ENCODE results near the gene PDCL3. TPM values are rescaled to one million over a fixed set of nuclear protein-coding genes. Genes with fewer than 3 reads are reported as not detected.
A peak's percentile ranks its signal among the peaks of the same experiment; 100 is the strongest.

Gene PDCL3
- total RNA-seq, 1 experiment from 2014 or later, result 24.2 TPM

GRCh38 chr2:100606726-100607343 lies 44.0 kb downstream of the PDCL3 start:
- ChIA-PET CTCF (interaction anchor here (0.5 to 8.3 kb wide), 43 partner anchors 9 to 782 kb away, joined by 3 to 109 read pairs (median 3); partner anchors contain the start of gene RPL31), POLR2A (interaction anchor here (0.5 to 1.2 kb wide), 4 partner anchors 325 to 1986 kb away, joined by 3 to 5 read pairs (median 4); partner anchors contain the start of gene RPL31)
- no peaks in the 10 kb centered on the region for H3K27me3 Mint-ChIP-seq (ENCODE audit: insufficient read depth, unreplicated experiment)
- H3K4me1 Mint-ChIP-seq (ENCODE audit: insufficient read depth, unreplicated experiment), result peaks cover 5% of the 10 kb centered on the region
- peak; percentile 79 for TF ChIP-seq CTCF (IDR thresholded peaks at IDR 0.05; ENCODE audit: unreplicated experiment)
- H3K27ac Mint-ChIP-seq (ENCODE audit: low read depth, unreplicated experiment), result no peak overlapping the region
- H3K36me3 Mint-ChIP-seq (ENCODE audit: insufficient read depth, unreplicated experiment), result no peaks in the 10 kb centered on the region
- H3K4me3 Mint-ChIP-seq (ENCODE audit: unreplicated experiment), result no peak overlapping the region
- no peaks in the 10 kb centered on the region for H3K9me3 Mint-ChIP-seq (ENCODE audit: unreplicated experiment)
- BruUV-seq (replicated peaks), result no TSS peak
- peak; percentile 47 for DNase-seq (ENCODE audit: unreplicated experiment)
- intact Hi-C loops (cut with micrococcal nuclease), result loop anchor here (2.0 to 5.0 kb wide), 2 partner anchors 395 to 598 kb away; partner anchors contain the start of gene RPL31

- Mint-ChIP-seq H3K4me3 (ENCODE audit: unreplicated experiment) (no peak overlapping the region), H3K27me3 (ENCODE audit: insufficient read depth, unreplicated experiment) (peaks cover 13% of the 10 kb centered on the region), H3K27ac (ENCODE audit: low read depth, unreplicated experiment) (no peak overlapping the region), H3K9me3 (ENCODE audit: unreplicated experiment) (no peaks in the 10 kb centered on the region), H3K36me3 (ENCODE audit: insufficient read depth, unreplicated experiment) (no peaks in the 10 kb centered on the region), H3K4me1 (ENCODE audit: insufficient read depth, unreplicated experiment) (peaks cover 5% of the 10 kb centered on the region)
- DNase-seq (ENCODE audit: unreplicated experiment), result peak; percentile 61
- no TSS peak for BruUV-seq (replicated peaks)
- intact Hi-C loops (cut with micrococcal nuclease), result loop anchor here (1.0 to 2.0 kb wide), 3 partner anchors 120 to 375 kb away; no protein-coding TSS in a partner anchor
- TF ChIP-seq CTCF (IDR thresholded peaks at IDR 0.05; ENCODE audit: unreplicated experiment), result peak; percentile 67
- CTCF ChIA-PET, result interaction anchor here (0.5 to 8.3 kb wide), 38 partner anchors 9 to 634 kb away, joined by 3 to 109 read pairs (median 4); partner anchors contain the start of gene TBC1D8
- POLR2A ChIA-PET, result interaction anchor here (0.8 to 2.0 kb wide), 5 partner anchors 72 to 392 kb away, joined by 3 to 9 read pairs (median 3); partner anchors contain the start of gene RPL31
These were observed 47.6 kb downstream of the PDCL3 start for GRCh38 chr2:100610381-100610831.

GRCh38 chr2:100611079-100612029 lies 48.6 kb downstream of the PDCL3 start:
- no TSS peak for BruUV-seq (replicated peaks)
- Mint-ChIP-seq H3K4me3 (ENCODE audit: unreplicated experiment) (no peak overlapping the region), H3K27ac (ENCODE audit: low read depth, unreplicated experiment) (no peak overlapping the region), H3K27me3 (ENCODE audit: insufficient read depth, unreplicated experiment) (peaks cover 22% of the 10 kb centered on the region), H3K9me3 (ENCODE audit: unreplicated experiment) (no peaks in the 10 kb centered on the region), H3K4me1 (ENCODE audit: insufficient read depth, unreplicated experiment) (peaks cover 5% of the 10 kb centered on the region), H3K36me3 (ENCODE audit: insufficient read depth, unreplicated experiment) (no peaks in the 10 kb centered on the region)
- no peak for TF ChIP-seq CTCF (IDR thresholded peaks at IDR 0.05; ENCODE audit: unreplicated experiment)
- intact Hi-C loops (cut with micrococcal nuclease), result loop anchor here (2.0 kb wide), 1 partner anchor 119 kb away; no protein-coding TSS in a partner anchor
- ChIA-PET CTCF (interaction anchor here (0.5 to 8.3 kb wide), 27 partner anchors 8 to 963 kb away, joined by 3 to 109 read pairs (median 5); no protein-coding TSS in a partner anchor), POLR2A (interaction anchor here (0.9 to 2.0 kb wide), 2 partner anchors 120 to 208 kb away, joined by 3 to 6 read pairs; no protein-coding TSS in a partner anchor)
- no peak for DNase-seq (ENCODE audit: unreplicated experiment)
